ENCODE data around the gene SLC24A4. TPM values are rescaled to one million over a fixed set of nuclear protein-coding genes. Genes with fewer than 3 reads are reported as not detected.
A peak's percentile ranks its signal among the peaks of the same experiment; 100 is the strongest.

Gene SLC24A4
- polyA plus RNA-seq, 3 donors = 0.12 to 0.33 (median 0.19) TPM

DNA sequence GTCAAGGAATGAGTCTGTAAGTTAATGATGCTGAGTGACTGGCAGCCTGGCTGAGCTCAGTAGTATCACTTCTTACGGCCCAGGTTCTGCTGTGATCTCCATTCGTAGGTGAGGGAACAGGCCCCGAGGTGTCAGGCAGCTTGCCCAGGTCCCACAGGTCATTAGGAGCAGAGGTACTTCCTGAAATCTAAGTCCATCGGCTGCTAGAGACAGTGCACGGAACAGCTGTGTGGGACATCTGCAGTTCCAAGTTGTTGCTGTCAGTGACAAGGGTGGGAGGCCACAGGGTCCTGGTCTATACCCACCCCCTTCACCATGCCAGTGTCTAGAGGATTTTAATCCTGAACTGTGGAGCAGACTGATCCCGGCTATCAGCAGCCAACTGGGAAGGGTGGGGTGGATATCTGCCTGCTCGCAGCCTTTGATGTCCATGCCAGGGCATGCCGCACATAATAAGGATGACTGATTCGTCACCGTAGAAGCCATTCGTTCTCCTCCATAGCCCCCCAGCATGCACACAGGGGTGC lies 108.3 kb downstream of the SLC24A4 start:
- no peak for DNase-seq (ENCODE audit: low read depth in 3 of 3, low spot score in 2 of 3)

DNA sequence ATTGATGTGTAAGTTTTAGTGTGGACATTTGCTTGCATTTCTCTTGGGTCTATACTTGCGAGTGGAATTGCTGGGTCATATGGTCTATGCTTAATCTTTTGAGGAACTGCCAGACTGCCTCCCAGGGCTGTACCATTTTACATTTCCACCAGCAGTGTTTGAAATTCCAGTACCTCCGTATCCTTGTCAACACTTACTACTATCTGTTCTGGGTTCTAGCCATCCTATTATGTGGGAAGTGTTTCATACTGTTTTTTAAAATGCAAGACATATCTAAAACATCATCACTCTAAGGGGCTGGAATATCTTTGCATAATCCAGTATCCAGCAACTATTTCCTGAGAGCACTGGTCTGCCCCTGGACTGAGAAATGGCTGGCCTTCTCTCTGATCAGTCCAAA lies 110.4 kb downstream of the SLC24A4 start:
- DNase-seq (ENCODE audit: low read depth in 3 of 3, low spot score in 2 of 3) = no peak

DNA sequence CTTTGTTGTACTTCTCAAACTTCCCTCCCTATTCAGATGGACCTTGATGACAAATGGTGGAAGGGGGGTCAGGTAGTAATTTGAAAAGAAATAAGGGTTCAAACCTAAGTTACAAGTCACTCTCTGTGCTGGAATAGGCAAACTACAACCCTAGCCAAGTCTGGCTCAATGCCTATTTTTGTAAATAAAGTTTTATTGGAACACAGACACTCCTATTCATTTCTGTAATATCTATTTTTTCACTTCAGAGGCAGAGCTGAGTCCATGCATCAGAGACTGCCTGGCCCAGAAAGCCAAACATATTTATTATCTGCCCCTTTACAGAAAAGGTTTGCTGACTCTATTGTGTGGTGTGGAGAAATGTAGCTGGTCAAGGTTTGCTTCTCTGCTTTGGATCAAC lies 112.2 kb downstream of the SLC24A4 start:
- no peak for DNase-seq (ENCODE audit: low read depth in 3 of 3, low spot score in 2 of 3)

GRCh38 chr14:92436115-92436776 lies 113.3 kb downstream of the SLC24A4 start:
- no peak for DNase-seq (ENCODE audit: low read depth in 3 of 3, low spot score in 2 of 3)

- DNase-seq (ENCODE audit: low read depth in 3 of 3, low spot score in 2 of 3) = no peak
These were observed 114.3 kb downstream of the SLC24A4 start for GRCh38 chr14:92437309-92437708.

GRCh38 chr14:92437729-92438285 lies 114.8 kb downstream of the SLC24A4 start:
- DNase-seq (ENCODE audit: low read depth in 3 of 3, low spot score in 2 of 3) = peak in 2 of 3 donors; percentile 23 to 39

- DNase-seq (ENCODE audit: low read depth in 3 of 3, low spot score in 2 of 3) = no peak
These were observed 116.8 kb downstream of the SLC24A4 start for GRCh38 chr14:92439537-92440344.

DNA sequence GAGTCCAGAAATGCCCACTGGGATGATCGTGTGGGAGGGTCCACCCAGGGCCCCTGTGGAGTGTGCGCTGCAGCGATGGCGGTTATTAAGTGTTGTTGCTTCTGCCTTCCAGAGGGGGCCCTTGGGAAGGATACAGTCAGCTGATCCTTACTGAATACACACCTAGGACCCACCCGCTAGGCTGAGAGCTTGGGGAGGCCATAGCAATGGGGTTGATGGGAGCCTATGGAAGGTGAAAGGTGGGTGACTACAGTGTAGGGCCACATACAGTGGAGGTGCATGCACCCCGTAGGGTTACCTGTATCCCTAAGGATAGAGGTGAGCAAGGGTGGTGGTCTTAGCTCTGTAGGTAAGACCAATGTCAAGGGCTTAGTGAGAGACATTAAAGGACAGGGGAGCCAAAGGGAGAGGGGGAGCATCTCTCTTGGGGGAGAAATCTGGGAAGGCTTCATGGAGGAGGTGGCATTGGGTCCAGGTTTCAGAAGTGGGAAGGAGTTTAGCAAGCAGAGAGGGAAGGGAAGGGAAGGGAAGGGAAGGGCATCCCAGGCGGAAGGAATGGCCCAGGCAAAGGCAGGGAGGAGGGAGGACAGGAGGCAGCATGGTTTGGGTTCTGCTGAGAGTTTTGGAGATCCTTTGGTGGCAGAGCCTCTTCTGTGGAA lies 117.5 kb downstream of the SLC24A4 start:
- no peak for DNase-seq (ENCODE audit: low read depth in 3 of 3, low spot score in 2 of 3)

DNA sequence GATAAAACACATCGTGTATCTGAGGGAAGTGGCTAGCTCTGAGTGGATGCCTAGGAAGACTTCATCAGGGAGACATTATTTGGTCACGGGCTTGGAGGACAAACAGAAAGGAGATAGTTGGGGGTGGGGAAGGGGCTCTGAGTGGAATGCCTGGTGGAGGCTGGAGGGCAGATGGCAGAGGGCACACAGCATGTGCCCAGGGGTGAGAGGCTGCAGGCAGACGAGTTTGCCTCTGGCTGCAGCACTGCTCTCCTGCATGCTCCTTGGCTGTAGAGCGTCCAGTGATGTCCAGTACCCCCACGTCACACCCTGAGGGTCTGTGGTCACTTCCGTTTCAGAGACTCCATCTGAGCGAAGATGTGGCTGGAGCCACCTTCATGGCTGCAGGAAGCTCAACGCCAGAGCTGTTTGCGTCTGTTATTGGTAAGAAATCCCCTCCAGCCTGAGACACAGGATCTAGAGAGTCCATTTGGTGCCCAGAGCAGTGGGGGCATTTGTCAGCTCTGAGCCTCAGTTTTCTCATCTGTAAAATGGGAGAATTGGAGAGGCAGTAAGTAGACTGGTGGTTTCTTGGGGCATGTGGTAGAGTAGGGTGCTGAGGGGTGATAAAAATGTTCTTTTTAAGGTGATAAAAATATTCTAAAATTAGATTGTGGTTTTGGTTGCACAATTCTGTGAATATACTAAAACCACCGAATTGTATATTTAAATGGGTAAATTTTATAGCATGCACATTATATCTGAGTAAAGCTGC lies 119.0 kb downstream of the SLC24A4 start:
- no peak for DNase-seq (ENCODE audit: low read depth in 3 of 3, low spot score in 2 of 3)

GRCh38 chr14:92443167-92443566 lies 120.2 kb downstream of the SLC24A4 start:
- DNase-seq (ENCODE audit: low read depth in 3 of 3, low spot score in 2 of 3) = no peak

DNA sequence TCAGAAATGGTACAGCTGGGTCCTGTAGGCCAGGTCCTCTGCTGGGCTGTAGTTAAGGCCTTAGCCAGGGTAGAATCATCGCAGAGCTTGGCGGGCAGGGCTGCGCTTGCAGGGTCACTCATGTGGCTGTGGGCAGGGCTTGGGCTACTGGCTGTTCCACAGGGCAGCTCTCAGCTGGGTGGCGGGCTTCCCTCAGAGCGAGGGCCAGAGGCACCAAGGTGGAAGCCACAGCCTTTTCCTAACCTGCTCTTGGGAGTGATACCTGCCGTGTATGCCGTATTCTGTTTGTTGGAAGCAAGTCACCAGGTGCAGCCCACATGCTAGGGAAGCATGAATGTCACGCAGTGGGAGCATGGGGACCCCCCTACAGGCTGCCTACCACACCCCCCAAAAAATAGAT lies 120.8 kb downstream of the SLC24A4 start:
- DNase-seq (ENCODE audit: low read depth in 3 of 3, low spot score in 2 of 3) = no peak

- DNase-seq (ENCODE audit: low read depth in 3 of 3, low spot score in 2 of 3) = no peak
These were observed 123.8 kb downstream of the SLC24A4 start for GRCh38 chr14:92446771-92447170.

GRCh38 chr14:92447416-92448197 lies 124.6 kb downstream of the SLC24A4 start:
- DNase-seq (ENCODE audit: low read depth in 3 of 3, low spot score in 2 of 3) = no peak

DNA sequence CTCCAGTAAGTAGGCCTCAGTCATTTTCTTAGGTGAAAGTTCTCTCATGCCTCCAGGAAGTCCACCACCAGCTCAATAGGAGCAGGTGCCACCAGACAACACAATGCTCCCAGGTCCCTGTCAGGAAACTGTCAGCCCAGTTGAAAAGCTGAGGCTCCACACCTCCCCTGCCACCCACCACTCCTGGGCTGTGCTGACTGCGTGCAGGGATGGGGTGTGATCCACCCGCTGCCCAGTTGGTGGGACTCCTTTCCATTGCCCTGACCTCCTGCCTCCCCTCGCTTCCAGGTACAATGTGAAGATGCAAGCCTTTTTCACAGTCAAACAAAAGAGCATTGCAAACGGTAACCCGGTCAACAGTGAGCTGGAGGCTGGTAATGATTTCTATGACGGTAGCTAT lies 125.8 kb downstream of the SLC24A4 start:
- no peak for DNase-seq (ENCODE audit: low read depth in 3 of 3, low spot score in 2 of 3)

GRCh38 chr14:92449404-92450181 lies 126.6 kb downstream of the SLC24A4 start:
- DNase-seq (ENCODE audit: low read depth in 3 of 3, low spot score in 2 of 3) = no peak

DNA sequence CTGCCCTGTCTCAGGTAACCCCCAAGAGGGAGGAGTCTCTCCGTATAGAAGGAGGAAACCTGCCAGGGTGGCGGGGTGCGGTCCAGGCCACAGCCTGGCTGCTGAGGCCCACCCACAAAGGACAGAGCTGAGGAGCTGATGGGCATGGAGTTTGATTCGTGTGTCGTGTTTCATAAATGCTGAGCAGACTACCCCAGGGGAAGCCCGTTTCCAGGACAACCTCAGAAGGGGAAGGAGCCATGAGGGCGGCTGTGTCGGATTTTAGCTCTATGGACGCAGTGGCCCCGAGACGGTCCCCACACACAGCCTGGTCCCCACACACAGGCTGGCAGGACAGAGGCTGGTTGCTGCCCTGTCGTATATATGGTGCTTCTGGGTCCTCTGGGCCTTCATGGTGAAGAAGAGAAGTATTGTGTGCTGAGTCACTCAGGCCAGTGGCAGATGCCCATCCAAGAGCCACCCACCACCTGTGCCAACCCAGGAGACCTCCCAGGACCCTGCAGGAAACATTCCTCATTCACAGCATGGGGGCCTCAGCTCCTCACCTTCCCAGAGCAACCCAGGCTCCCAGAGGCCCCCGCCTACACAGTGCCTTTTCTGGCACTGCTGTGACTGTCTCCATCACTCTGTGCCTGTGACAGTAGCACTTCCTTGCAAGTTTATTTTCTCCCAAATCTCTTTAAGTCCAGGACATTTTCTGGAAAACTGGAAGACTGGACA lies 127.5 kb downstream of the SLC24A4 start:
- no peak for DNase-seq (ENCODE audit: low read depth in 3 of 3, low spot score in 2 of 3)

GRCh38 chr14:92451245-92451644 lies 128.3 kb downstream of the SLC24A4 start:
- no peak for DNase-seq (ENCODE audit: low read depth in 3 of 3, low spot score in 2 of 3)

DNA sequence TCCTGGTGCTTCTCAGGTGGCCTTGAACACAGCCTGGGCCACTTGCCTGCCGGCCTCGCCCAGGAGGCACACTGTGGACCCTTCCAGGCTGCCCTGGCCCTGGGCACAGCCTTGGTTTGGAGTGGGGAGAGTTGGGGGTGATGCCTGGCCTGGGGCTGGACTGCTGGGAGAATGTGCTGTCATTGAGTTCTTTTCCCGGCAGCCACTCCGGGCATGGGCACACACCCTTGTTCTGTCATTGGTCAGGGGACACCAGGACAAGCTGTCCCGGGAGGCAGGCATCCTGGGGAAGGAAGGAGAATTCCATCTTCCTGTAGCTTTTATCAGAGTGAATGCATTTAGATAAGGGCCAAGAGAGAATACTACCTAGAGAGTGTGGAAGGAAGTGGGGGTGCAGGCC lies 128.8 kb downstream of the SLC24A4 start:
- DNase-seq (ENCODE audit: low read depth in 3 of 3, low spot score in 2 of 3) = no peak

All from right renal cortex interstitium (tissue), 3 donors.